ENCODE measurements around the gene PPP1R9B.

DNA sequence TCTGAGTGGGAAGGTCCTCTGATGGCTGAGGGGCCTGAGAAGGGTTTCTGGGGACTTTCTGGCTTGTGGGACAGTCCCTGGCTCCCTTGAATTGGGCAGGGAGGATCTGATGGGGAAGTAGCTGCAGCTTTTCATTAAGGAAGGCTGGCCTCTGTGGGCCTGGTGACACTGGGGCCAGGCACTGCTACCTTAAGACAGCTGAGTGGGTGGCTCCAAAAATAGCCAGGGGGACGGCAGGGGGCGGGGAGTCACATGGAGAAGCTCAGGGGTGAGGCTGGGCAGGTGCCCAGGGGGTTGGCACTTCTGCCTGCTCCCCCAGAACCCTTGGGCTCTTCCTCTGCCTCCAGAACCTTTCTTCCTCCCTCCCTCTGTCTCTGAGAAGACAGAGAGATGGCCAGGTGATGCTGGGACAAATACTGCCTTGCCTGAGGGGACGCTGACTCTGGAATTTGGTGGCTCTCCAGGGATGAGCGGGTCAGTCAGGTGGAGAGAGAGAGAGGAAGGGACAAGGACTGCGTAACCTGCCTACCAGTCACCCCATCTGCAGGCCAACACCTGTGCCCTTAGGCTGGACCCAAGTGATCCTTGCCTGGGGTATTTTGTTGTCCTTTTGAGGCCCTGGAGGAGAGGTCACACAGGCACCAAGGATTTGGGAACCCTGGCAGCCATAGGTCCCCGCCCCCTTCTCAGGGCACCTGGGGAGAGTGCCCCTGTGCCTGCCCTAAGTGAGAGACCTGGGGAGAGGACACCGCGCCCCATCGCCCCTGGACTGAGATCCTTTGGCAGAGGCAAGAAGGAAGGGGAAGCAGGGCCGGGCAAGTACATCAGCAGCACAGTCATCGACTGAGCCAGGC, 13.6 kb upstream of the PPP1R9B start:
- TF ChIP-seq CTCF (conservative IDR thresholded peaks at IDR 0.05), result no peak
- no peak for TF ChIP-seq ZFX (IDR thresholded peaks at IDR 0.05)

All from C4-2B (cell line).